WERI-Rb-1 (cell line): ENCODE measurements around the gene STATH.

Experiments used
- DNase-seq: peaks from one replicate; pipeline ENCODE4 v3.0.0-alpha.2; 2020
- H3K27ac ChIP-seq: fragments of 250-450 bp; sonication (Bioruptor Pico); 2 replicates; pipeline ENCODE4 v1.5.1; 2020; ENCODE audit warnings: mild to moderate bottlenecking, moderate library complexity
- H3K27me3 ChIP-seq: fragments of 250-450 bp; sonication (Bioruptor Pico); 2 replicates; pipeline ENCODE4 v1.5.1; 2021; ENCODE audit warnings: mild to moderate bottlenecking, low read depth, moderate library complexity; ENCODE audit not compliant: insufficient read depth, severe bottlenecking
- H3K36me3 ChIP-seq: fragments of 250-450 bp; sonication (Bioruptor Pico); 2 replicates; pipeline ENCODE4 v1.5.1; 2020; ENCODE audit warnings: mild to moderate bottlenecking, moderate library complexity
- H3K4me3 ChIP-seq: 2 replicates; pipeline ENCODE4 v1.5.1; 2011; ENCODE audit warnings: low read depth, mild to moderate bottlenecking, control low read depth, low read length
- H3K9me3 ChIP-seq: fragments of 250-450 bp; sonication (Bioruptor Pico); 2 replicates; pipeline ENCODE4 v1.5.1; 2021; ENCODE audit warnings: mild to moderate bottlenecking, moderate library complexity; ENCODE audit not compliant: severe bottlenecking
- CTCF ChIP-seq: IDR thresholded peaks from 2 replicates; pipeline ENCODE4 v1.5.1; 2011; ENCODE audit warnings: low read depth, mild to moderate bottlenecking, control low read depth, inconsistent platforms, low read length

STATH gene

GRCh38 chr4:69995526-69996016 is at the start of gene STATH:
Gene STATH, plus strand, starts transcription at chr4:69995966. Its CDS starts 2,472 bp downstream, at chr4:69998438.
- no peaks in the 10 kb centered on the region for H3K27me3 ChIP-seq
- no peaks in the 10 kb centered on the region for H3K36me3 ChIP-seq
- DNase-seq: no peak
- no peak within 1 kb of the TSS for H3K27ac ChIP-seq
- no peaks in the 10 kb centered on the region for H3K9me3 ChIP-seq
- no peak within 1 kb of the TSS for H3K4me3 ChIP-seq
- no peak for TF ChIP-seq CTCF

- no peak for DNase-seq
- H3K36me3 ChIP-seq: no peaks in the 10 kb centered on the region
- H3K27ac ChIP-seq: no peak overlapping the region
- TF ChIP-seq CTCF: no peak
- H3K27me3 ChIP-seq: no peaks in the 10 kb centered on the region
- no peaks in the 10 kb centered on the region for H3K9me3 ChIP-seq
- H3K4me3 ChIP-seq: no peak overlapping the region
These were observed 44.2 kb upstream of the STATH start for GRCh38 chr4:69951602-69952001.

GRCh38 chr4:69957209-69957608 is 38.6 kb upstream of the STATH start:
- no peaks in the 10 kb centered on the region for H3K9me3 ChIP-seq
- no peak overlapping the region for H3K4me3 ChIP-seq
- H3K27me3 ChIP-seq: no peaks in the 10 kb centered on the region
- no peak for DNase-seq
- TF ChIP-seq CTCF: no peak
- no peaks in the 10 kb centered on the region for H3K36me3 ChIP-seq
- H3K27ac ChIP-seq: no peak overlapping the region

- Histone ChIP-seq H3K4me3 (no peak within 1 kb of the TSS), H3K27me3 (no peaks in the 10 kb centered on the region), H3K9me3 (no peaks in the 10 kb centered on the region), H3K36me3 (no peaks in the 10 kb centered on the region), H3K27ac (no peak within 1 kb of the TSS)
- no peak for DNase-seq
- no peak for TF ChIP-seq CTCF
These were observed 30.1 kb upstream of the STATH start, which contains the start of gene CSN2 for GRCh38 chr4:69965628-69966027. Gene CSN2, minus strand, starts transcription at chr4:69965728. Its CDS starts 4,733 bp downstream, at chr4:69960995.

GRCh38 chr4:69970071-69970470 is 25.7 kb upstream of the STATH start:
- no peak for DNase-seq
- TF ChIP-seq CTCF: no peak
- Histone ChIP-seq H3K27me3 (no peaks in the 10 kb centered on the region), H3K4me3 (no peak overlapping the region), H3K27ac (no peak overlapping the region), H3K9me3 (no peaks in the 10 kb centered on the region), H3K36me3 (no peaks in the 10 kb centered on the region)

- Histone ChIP-seq H3K27me3 (no peaks in the 10 kb centered on the region), H3K9me3 (no peaks in the 10 kb centered on the region), H3K36me3 (no peaks in the 10 kb centered on the region), H3K27ac (no peak overlapping the region), H3K4me3 (no peak overlapping the region)
- no peak for DNase-seq
- no peak for TF ChIP-seq CTCF
These were observed 21.1 kb upstream of the STATH start for GRCh38 chr4:69974631-69975030.
